GM20431 (cell line): Measurements from ENCODE around the gene GALNT16.
"Not testable (repeated sequence)": the region's sequence is repeated elsewhere in the genome, so short reads cannot be mapped to it uniquely, and the experiment has no call there.

Experiments
- in situ Hi-C: fragments of 300-500 bp; cut with MseI, MboI; formaldehyde crosslinking; loops from one replicate; pipeline ENCODE4 v1.15.0; 2020; ENCODE audit warnings: low sequenced_read_pairs; ENCODE audit not compliant: unreplicated experiment

The GALNT16 gene

GRCh38 chr14:69280746-69281291 is 20.9 kb downstream of the GALNT16 start:
- in situ Hi-C loops = no loop called here

GRCh38 chr14:69281450-69282169 is 21.7 kb downstream of the GALNT16 start:
- in situ Hi-C loops = no loop called here

GRCh38 chr14:69282448-69282847 is 22.5 kb downstream of the GALNT16 start:
- in situ Hi-C loops = no loop called here

GRCh38 chr14:69284170-69284569 is 24.2 kb downstream of the GALNT16 start:
- in situ Hi-C loops = no loop called here

- in situ Hi-C loops = no loop called here
These were observed 25.8 kb downstream of the GALNT16 start for GRCh38 chr14:69285661-69286255.

- in situ Hi-C loops = no loop called here
These were observed 27.4 kb downstream of the GALNT16 start for GRCh38 chr14:69287098-69288010.

- in situ Hi-C loops = no loop called here
These were observed 28.2 kb downstream of the GALNT16 start for GRCh38 chr14:69288011-69288771.

- in situ Hi-C loops = no loop called here
These were observed 29.2 kb downstream of the GALNT16 start for GRCh38 chr14:69288956-69289705.

- in situ Hi-C loops = no loop called here
These were observed 30.0 kb downstream of the GALNT16 start for GRCh38 chr14:69289811-69290520.

- in situ Hi-C loops = not testable (repeated sequence)
These were observed 30.9 kb downstream of the GALNT16 start for GRCh38 chr14:69290881-69291280.

GRCh38 chr14:69291396-69291795 is 31.4 kb downstream of the GALNT16 start:
- in situ Hi-C loops = no loop called here

- in situ Hi-C loops = no loop called here
These were observed 32.1 kb downstream of the GALNT16 start for GRCh38 chr14:69291891-69292561.

GRCh38 chr14:69298131-69299071 is 38.4 kb downstream of the GALNT16 start:
- in situ Hi-C loops = no loop called here

GRCh38 chr14:69299286-69300035 is 39.5 kb downstream of the GALNT16 start:
- in situ Hi-C loops = no loop called here

- in situ Hi-C loops = no loop called here
These were observed 40.8 kb downstream of the GALNT16 start for GRCh38 chr14:69300601-69301221.

GRCh38 chr14:69303086-69303485 is 43.1 kb downstream of the GALNT16 start:
- in situ Hi-C loops = no loop called here
